ENCODE measurements around the gene CHN1.

- TF ChIP-seq CTCF (IDR thresholded peaks at IDR 0.05) (no peak), POLR2AphosphoS5 (IDR thresholded peaks at IDR 0.05; ENCODE audit: low read depth, low read length) (no peak), SIN3A (IDR thresholded peaks at IDR 0.05; ENCODE audit: borderline replicate concordance, low read depth, low read length) (no peak), PBX3 (IDR thresholded peaks at IDR 0.05) (0 out of 2 replicates have a peak, but pooled peaks have one; percentile 6), NFIC (IDR thresholded peaks at IDR 0.05; ENCODE audit: borderline replicate concordance) (no peak), JUND (IDR thresholded peaks at IDR 0.05) (no peak)
These were observed 160.9 kb downstream of the CHN1 start for GRCh38 chr2:174844295-174844708.
